NCI-H748 treated with DMSO at 0.1 percent for 48 hours (cell line): Measurements from ENCODE around the gene SLC16A7.

Experiments
- DNase-seq: peaks from one replicate; lab custom pipeline; 2025; lab: John Stamatoyannopoulos, UW

Gene SLC16A7

GRCh38 chr12:59668674-59669073 lies 72.8 kb downstream of the SLC16A7 start:
- no peak for DNase-seq

GRCh38 chr12:59672273-59672672 lies 76.4 kb downstream of the SLC16A7 start:
- no peak for DNase-seq

- no peak for DNase-seq
These were observed 79.6 kb downstream of the SLC16A7 start for GRCh38 chr12:59675461-59675860.

GRCh38 chr12:59677857-59678256 lies 82.0 kb downstream of the SLC16A7 start:
- no peak for DNase-seq

- no peak for DNase-seq
These were observed 83.1 kb downstream of the SLC16A7 start for GRCh38 chr12:59678759-59679411.

GRCh38 chr12:59689776-59690175 lies 93.9 kb downstream of the SLC16A7 start:
- DNase-seq: no peak

GRCh38 chr12:59695379-59695778 lies 99.5 kb downstream of the SLC16A7 start:
- no peak for DNase-seq

- no peak for DNase-seq
These were observed 102.8 kb downstream of the SLC16A7 start for GRCh38 chr12:59698600-59698999.

- DNase-seq: no peak
These were observed 103.8 kb downstream of the SLC16A7 start for GRCh38 chr12:59699421-59700152.

GRCh38 chr12:59700153-59700450 lies 104.3 kb downstream of the SLC16A7 start:
- no peak for DNase-seq

- no peak for DNase-seq
These were observed 112.2 kb downstream of the SLC16A7 start for GRCh38 chr12:59708064-59708463.

- DNase-seq: no peak
These were observed 112.7 kb downstream of the SLC16A7 start for GRCh38 chr12:59708484-59708883.

GRCh38 chr12:59710004-59710628 lies 114.3 kb downstream of the SLC16A7 start:
- DNase-seq: no peak

GRCh38 chr12:59710964-59711363 lies 115.1 kb downstream of the SLC16A7 start:
- no peak for DNase-seq

GRCh38 chr12:59715434-59715833 lies 119.6 kb downstream of the SLC16A7 start:
- DNase-seq: no peak

GRCh38 chr12:59716043-59716442 lies 120.2 kb downstream of the SLC16A7 start:
- no peak for DNase-seq

- no peak for DNase-seq
These were observed 121.6 kb downstream of the SLC16A7 start for GRCh38 chr12:59717436-59717835.

- no peak for DNase-seq
These were observed 123.9 kb downstream of the SLC16A7 start for GRCh38 chr12:59719701-59720100.

GRCh38 chr12:59723520-59723919 lies 127.7 kb downstream of the SLC16A7 start:
- DNase-seq: no peak

- DNase-seq: no peak
These were observed 128.3 kb downstream of the SLC16A7 start for GRCh38 chr12:59724011-59724695.

GRCh38 chr12:59733200-59733599 lies 137.4 kb downstream of the SLC16A7 start:
- DNase-seq: no peak

- no peak for DNase-seq
These were observed 138.5 kb downstream of the SLC16A7 start for GRCh38 chr12:59734371-59734770.

- no peak for DNase-seq
These were observed 139.4 kb downstream of the SLC16A7 start for GRCh38 chr12:59735231-59735630.
